Stomach (tissue), 9 donors: Measurements from ENCODE around the gene LDLRAD2. TPM values are rescaled to one million over a fixed set of nuclear protein-coding genes. Genes with fewer than 3 reads are reported as not detected.

Experiments used
- DNase-seq, 2 donors: peaks; one replicate each; pipeline versions ENCODE4 v3.0.0 to v3.0.0-alpha.2; 2013 to 2019
- H3K27ac ChIP-seq, 5 donors: fragments of 200-600 bp in 4 of 5; sonication (generic) in 4 of 5; one replicate each; pipeline ENCODE4 v1.5.1; 2013 to 2019; ENCODE audit warnings: mild to moderate bottlenecking in 1 of 5, moderate library complexity in 1 of 5
- H3K27me3 ChIP-seq, 3 donors: fragments of 200-600 bp; sonication (generic); one replicate each; pipeline ENCODE4 v1.5.1; 2017 to 2019; ENCODE audit warnings: mixed run types in 1 of 3
- H3K36me3 ChIP-seq, 4 donors: fragments of 200-600 bp; sonication (generic); 1 replicate in 3 of 4; 2 replicates in 1 of 4; pipeline ENCODE4 v1.5.1; 2016 to 2019
- H3K4me1 ChIP-seq, 4 donors: fragments of 200-600 bp; sonication (generic); one replicate each; pipeline ENCODE4 v1.5.1; 2016 to 2019
- H3K4me3 ChIP-seq, 4 donors: fragments of 200-600 bp; sonication (generic) in 3 of 4; one replicate each; pipeline ENCODE4 v1.5.1; 2016 to 2019; ENCODE audit warnings: mild to moderate bottlenecking in 1 of 4
- H3K9me3 ChIP-seq, 4 donors: fragments of 200-600 bp; sonication (generic); one replicate each; pipeline ENCODE4 v1.5.1; 2016 to 2019
- CTCF ChIP-seq, 7 experiments: fragments of 450-650 bp in 4 of 7; fragments of 200-600 bp in 3 of 7; sonication (generic) in 3 of 7; IDR thresholded peaks; one replicate each; pipeline ENCODE4 v1.5.1; 2016 to 2019; ENCODE audit warnings: antibody characterized with exemption in 7 of 7, control low read depth in 2 of 7, mild to moderate bottlenecking in 1 of 7
- EP300 ChIP-seq: sonication (generic); formaldehyde crosslinking; IDR thresholded peaks from one replicate; pipeline ENCODE4 v1.6.1; 2017; ENCODE audit warnings: antibody characterized with exemption
- POLR2A ChIP-seq, 4 donors: fragments of 450-650 bp; IDR thresholded peaks; one replicate each; pipeline ENCODE4 v1.6.1; 2016; ENCODE audit warnings: antibody characterized with exemption in 4 of 4, control low read depth in 2 of 4, mild to moderate bottlenecking in 1 of 4, moderate library complexity in 1 of 4
- POLR2AphosphoS5 ChIP-seq, 3 donors: sonication (generic); formaldehyde crosslinking; IDR thresholded peaks; one replicate each; pipeline ENCODE4 v1.6.1; 2016; ENCODE audit warnings: antibody characterized with exemption in 3 of 3
- WGBS, 5 donors: extraction: QIAGEN DNeasy Blood & Tissue Kit in 3 of 5; methylation state at CpG; one replicate each; pipeline versions ENCODE4 v1.1.5 to v1.1.7; 2013 to 2018; 5-methylcytosine and 5-hydroxymethylcytosine counted together
- intact Hi-C: fragments of 100-400 bp; cut with DNase I; formaldehyde crosslinking; loops from one replicate; pipeline ENCODE4 v1.15.1; 2023; ENCODE audit warnings: low total_unique reads
- polyA plus RNA-seq, 3 donors: library from polyadenylated mRNA; stranded (reverse); fragments of 200-250 nt; gene quantifications; one replicate each; pipeline ENCODE4 v1.2.3, GENCODE V29; 2013
- total RNA-seq, 5 donors: library from RNA; depleted of rRNA; stranded (reverse); fragments of >200 nt; gene quantifications; one replicate each; pipeline versions ENCODE4 v1.1.0 to v1.2.3, GENCODE V29; 2014 to 2016
- donor health status: healthy with polysubstance abuse.
- donor health status: Bipolar disorder and iron deficiency.
- donor health status: healthy.

LDLRAD2 gene
- total and polyA plus RNA-seq, 8 donors: 0.72 to 2.6 (median 1.6) TPM; not detected in 3

GRCh38 chr1:21833392-21833976 is 21.4 kb downstream of the LDLRAD2 start:
- DNase-seq: no peak
- Histone ChIP-seq H3K4me3 (no peak overlapping the region), H3K27me3 (no peaks in the 10 kb centered on the region), H3K36me3 (peaks cover 96 to 100% (median 100%) of the 10 kb centered on the region in 4 donors), H3K27ac (no peak overlapping the region), H3K9me3 (peaks cover 0 to 10% (median 3%) of the 10 kb centered on the region in 4 donors), H3K4me1 (no peaks in the 10 kb centered on the region)
- 76 to 84% (median 79%) methylated on average over 5 to 11 of the region's 11 CpGs for WGBS, 5 donors
- intact Hi-C loops: no loop called here
- no peak for TF ChIP-seq EP300
- no peak for TF ChIP-seq CTCF (IDR thresholded peaks at IDR 0.05)
- no peak for TF ChIP-seq POLR2AphosphoS5 (IDR thresholded peaks at IDR 0.05)
- TF ChIP-seq POLR2A (IDR thresholded peaks at IDR 0.05): no peak

DNA sequence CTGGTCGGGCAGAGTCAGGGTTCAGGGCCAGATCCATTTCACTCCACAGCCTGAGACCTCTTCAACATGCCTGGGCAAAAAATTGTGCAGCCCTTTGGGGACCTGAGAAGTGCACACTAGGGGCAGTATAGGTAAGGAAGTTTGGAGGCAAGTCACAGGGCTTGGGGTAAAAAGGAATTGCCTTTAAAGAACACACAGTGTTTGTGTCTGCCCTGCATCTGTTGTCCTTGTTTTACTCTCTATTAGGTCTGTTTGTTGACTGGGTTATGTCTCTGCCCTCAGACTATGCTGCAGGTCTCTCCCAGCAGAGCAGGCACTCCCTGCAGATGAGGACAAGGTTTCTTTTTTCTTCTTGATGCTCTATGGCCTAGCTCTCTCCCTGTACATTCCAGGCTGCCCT is 22.0 kb downstream of the LDLRAD2 start:
- intact Hi-C loops: no loop called here
- Histone ChIP-seq H3K27me3 (no peaks in the 10 kb centered on the region), H3K4me3 (no peak overlapping the region), H3K27ac (no peak overlapping the region), H3K9me3 (peaks cover 0 to 10% (median 3%) of the 10 kb centered on the region in 4 donors), H3K36me3 (peaks cover 96 to 100% (median 100%) of the 10 kb centered on the region in 4 donors), H3K4me1 (no peaks in the 10 kb centered on the region)
- TF ChIP-seq POLR2AphosphoS5 (IDR thresholded peaks at IDR 0.05) (no peak), EP300 (no peak), POLR2A (IDR thresholded peaks at IDR 0.05) (no peak), CTCF (IDR thresholded peaks at IDR 0.05) (no peak)
- DNase-seq: no peak
- 93 to 100% (median 100%) methylated on average over 1 of the region's 1 CpG for WGBS, 5 donors

GRCh38 chr1:21834666-21835065 is 22.6 kb downstream of the LDLRAD2 start:
- Histone ChIP-seq H3K36me3 (peaks cover 96 to 100% (median 100%) of the 10 kb centered on the region in 4 donors), H3K9me3 (peaks cover 0 to 10% (median 3%) of the 10 kb centered on the region in 4 donors), H3K27me3 (no peaks in the 10 kb centered on the region), H3K4me3 (no peak overlapping the region), H3K27ac (no peak overlapping the region), H3K4me1 (no peaks in the 10 kb centered on the region)
- TF ChIP-seq CTCF (IDR thresholded peaks at IDR 0.05) (no peak), POLR2A (IDR thresholded peaks at IDR 0.05) (no peak), POLR2AphosphoS5 (IDR thresholded peaks at IDR 0.05) (no peak)
- no peak for DNase-seq
- 95 to 99% (median 96%) methylated on average over 12 to 16 of the region's 16 CpGs for WGBS, 5 donors
- intact Hi-C loops: no loop called here

GRCh38 chr1:21836010-21836409 is 23.9 kb downstream of the LDLRAD2 start:
- WGBS, 5 donors: 94 to 99% (median 96%) methylated on average over 4 of the region's 4 CpGs
- peaks cover 96 to 100% (median 100%) of the 10 kb centered on the region in 4 donors for H3K36me3 ChIP-seq
- H3K4me3 ChIP-seq: no peak overlapping the region
- intact Hi-C loops: no loop called here
- no peak for DNase-seq
- no peak for TF ChIP-seq EP300
- no peak for TF ChIP-seq POLR2AphosphoS5 (IDR thresholded peaks at IDR 0.05)
- no peak for TF ChIP-seq POLR2A (IDR thresholded peaks at IDR 0.05)
- TF ChIP-seq CTCF (IDR thresholded peaks at IDR 0.05): no peak
- H3K27ac ChIP-seq: no peak overlapping the region
- no peaks in the 10 kb centered on the region for H3K4me1 ChIP-seq
- H3K9me3 ChIP-seq: peaks cover 0 to 10% (median 3%) of the 10 kb centered on the region in 4 donors
- no peaks in the 10 kb centered on the region for H3K27me3 ChIP-seq
